ENCODE results near the gene WASHC4.

WASHC4 gene, protein sequence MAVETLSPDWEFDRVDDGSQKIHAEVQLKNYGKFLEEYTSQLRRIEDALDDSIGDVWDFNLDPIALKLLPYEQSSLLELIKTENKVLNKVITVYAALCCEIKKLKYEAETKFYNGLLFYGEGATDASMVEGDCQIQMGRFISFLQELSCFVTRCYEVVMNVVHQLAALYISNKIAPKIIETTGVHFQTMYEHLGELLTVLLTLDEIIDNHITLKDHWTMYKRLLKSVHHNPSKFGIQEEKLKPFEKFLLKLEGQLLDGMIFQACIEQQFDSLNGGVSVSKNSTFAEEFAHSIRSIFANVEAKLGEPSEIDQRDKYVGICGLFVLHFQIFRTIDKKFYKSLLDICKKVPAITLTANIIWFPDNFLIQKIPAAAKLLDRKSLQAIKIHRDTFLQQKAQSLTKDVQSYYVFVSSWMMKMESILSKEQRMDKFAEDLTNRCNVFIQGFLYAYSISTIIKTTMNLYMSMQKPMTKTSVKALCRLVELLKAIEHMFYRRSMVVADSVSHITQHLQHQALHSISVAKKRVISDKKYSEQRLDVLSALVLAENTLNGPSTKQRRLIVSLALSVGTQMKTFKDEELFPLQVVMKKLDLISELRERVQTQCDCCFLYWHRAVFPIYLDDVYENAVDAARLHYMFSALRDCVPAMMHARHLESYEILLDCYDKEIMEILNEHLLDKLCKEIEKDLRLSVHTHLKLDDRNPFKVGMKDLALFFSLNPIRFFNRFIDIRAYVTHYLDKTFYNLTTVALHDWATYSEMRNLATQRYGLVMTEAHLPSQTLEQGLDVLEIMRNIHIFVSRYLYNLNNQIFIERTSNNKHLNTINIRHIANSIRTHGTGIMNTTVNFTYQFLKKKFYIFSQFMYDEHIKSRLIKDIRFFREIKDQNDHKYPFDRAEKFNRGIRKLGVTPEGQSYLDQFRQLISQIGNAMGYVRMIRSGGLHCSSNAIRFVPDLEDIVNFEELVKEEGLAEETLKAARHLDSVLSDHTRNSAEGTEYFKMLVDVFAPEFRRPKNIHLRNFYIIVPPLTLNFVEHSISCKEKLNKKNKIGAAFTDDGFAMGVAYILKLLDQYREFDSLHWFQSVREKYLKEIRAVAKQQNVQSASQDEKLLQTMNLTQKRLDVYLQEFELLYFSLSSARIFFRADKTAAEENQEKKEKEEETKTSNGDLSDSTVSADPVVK

DNA sequence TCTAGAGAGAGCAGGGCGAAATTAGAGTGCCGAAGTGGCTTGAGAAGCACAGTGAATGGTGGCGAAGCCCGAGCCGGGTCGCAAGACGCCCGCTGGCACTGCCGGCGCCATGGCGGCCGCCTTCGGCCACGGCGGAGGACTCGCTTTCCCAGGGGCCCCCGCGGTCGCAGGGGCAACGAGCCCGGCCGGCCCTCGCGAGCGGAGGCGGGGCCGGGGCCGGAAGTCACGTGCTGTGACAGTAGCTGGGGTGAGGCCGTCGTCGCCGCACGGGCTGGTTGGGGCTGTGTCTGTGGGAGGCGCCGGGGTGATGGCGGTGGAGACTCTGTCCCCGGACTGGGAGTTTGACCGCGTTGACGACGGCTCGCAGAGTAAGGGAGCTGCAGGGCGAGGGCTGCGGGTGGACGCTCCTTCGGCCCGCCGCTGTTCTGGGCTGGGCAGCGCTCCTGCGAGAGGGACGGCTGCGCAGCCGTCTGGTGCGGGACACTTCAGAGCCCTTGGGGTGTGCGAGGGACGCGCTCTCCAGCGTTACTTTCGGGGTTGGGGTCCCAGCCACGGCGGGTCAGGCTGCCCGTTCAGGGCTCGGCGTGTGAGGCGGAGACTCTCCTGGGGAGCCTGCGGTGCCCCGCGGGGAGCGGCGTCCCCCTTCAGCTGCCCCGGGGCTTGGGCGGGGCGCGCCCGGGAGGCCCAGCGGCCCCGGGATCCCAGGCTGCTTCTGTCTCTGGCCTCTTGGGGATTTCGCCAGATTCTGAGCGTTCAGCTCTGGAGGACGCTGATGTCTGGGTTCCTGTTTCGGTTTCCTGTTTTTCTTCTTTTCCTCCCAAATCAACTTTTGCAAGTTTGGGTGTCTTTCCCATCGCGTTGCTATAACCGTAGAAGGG is at the start of gene WASHC4:
Gene WASHC4 (plus strand): TSS at position 238 of the 878 bp plus-strand sequence. CDS start 70 bp downstream, at position 308.
- peak; percentile 93 to 96 for DNase-seq

DNA sequence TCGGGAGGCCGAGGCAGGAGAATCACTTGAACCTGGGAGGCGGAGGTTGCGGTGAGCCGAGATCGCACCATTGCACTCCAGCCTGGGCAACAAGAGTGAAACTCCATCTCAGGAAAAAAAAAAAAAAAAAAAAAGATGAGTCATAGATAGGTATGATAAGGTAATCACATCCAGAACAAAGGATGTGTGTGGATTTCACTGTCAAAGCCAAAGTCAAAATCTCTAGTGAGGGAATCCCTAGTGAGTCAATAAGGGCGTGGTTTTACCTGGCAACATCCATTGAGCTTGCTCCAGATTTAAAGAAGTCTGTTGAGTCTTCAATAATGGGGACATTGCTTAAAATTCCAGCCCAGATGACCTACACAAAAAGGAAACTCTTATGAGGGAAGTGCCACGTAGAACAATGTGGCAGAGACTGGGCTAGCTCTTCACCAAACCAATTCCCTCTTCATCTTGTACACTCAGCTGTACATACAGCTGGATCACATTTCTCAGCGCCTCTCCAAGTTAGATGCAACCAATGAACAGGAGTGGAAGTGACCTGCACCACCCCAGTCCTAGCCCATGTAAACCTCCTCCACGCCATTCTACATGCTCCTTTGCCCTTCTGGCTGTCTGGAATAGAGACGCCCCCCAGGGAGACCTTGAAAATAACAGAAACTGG is 46.7 kb upstream of the WASHC4 start:
- no peak for DNase-seq

DNA sequence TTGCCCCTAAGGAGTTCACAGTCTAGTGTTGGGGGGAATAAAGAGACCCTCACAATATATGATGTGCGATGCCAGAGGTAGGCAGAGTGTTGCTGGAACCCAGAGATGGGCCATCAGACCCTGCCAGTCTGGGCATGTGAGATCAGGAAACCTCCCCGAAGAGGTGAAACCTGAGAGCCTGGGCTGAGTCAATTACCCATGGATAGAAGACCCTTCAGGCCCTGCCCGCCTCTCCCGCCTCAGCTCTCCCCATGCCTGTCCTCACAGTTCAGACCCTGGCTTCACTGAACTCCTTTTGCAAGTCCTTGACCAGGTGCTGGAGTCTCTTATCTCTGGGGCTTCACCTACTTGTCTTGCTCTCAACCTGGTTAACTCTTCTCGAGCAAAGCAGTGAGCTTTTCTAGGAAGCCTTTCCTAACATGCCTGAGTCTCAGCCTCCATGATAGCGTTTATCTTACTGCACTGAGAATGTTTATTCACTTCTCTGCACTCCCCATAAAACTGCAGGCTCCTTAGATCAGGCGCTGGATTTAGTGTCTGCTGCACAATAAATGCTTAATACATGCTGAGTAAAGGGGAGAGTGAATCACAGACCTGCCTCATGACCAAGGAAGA is 42.9 kb upstream of the WASHC4 start:
- DNase-seq = no peak

DNA sequence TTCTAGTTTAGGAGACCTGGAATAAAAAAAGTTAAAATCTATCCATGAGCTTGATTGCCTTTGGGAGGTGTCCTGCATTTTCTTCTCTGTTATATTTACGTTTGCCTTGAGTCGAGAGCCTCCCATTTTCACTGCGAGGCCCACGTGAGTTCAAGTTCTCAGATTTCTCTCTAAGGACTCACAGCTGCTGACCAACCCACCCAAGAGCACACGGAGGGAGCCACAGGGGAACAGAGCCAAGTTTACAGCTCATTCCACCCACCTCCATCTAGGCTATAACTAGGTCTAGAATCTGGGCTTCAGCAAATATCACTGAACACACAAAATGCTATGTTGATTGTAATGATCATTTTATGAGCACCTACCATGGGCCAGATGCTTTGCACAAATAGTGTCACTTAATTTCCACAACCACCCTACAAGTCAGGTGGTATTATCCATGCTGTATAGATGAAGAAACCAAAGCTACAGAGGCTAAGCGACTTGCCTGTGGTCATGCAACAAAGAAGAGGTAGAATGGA is 40.0 kb upstream of the WASHC4 start:
- no peak for DNase-seq

DNA sequence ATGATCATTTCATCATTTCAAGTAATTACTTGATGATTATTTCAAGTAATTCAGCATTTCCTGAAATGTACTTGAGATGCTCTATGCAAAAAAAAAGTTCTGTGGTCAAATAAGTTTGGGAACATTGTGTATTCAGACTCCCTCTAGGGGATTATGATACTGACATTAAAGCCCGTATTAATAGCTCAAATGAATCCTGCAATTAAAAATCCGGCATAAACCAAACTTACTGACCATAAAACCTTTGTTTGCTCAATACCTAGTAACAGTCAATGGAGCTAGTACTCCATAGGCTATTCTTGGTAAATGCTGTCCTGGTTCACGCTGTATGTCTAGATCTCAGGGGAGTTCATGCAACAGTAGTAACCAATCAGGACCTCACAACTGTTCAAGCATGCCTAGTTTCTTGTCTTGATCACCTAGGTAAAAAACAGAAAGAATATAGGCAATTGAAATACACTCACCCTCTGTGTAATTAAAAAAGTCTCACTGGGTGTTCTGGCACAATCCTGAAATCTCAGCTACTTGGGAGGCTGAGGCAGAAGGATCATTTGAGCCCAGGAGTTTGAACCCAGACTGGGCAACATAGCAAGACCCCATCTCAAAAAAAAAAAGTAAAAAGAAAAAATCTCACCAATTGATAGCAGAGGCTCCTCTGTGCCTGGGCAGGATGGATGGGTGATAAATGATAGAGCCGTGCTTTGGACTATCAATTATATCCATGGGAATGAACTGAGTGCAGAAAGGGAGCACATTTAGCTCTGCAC is 37.4 kb upstream of the WASHC4 start:
- DNase-seq = no peak

DNA sequence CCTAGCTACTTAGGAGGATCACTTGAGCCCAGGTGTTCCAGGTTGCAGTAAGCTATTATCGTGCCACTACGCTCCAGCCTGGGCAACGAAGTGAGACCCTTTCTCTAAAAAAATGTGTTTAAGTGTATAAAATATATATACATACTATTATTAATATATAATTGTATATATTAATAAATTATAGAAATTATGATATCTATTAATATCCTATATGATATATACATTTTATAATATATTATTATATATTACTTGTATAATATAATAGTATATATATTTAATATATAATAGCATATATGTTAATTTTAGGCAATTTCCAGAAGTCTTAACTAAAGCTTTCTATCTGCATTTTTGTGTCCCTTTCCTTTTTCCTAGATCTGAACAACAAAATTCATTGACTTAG is 35.5 kb upstream of the WASHC4 start:
- no peak for DNase-seq

DNA sequence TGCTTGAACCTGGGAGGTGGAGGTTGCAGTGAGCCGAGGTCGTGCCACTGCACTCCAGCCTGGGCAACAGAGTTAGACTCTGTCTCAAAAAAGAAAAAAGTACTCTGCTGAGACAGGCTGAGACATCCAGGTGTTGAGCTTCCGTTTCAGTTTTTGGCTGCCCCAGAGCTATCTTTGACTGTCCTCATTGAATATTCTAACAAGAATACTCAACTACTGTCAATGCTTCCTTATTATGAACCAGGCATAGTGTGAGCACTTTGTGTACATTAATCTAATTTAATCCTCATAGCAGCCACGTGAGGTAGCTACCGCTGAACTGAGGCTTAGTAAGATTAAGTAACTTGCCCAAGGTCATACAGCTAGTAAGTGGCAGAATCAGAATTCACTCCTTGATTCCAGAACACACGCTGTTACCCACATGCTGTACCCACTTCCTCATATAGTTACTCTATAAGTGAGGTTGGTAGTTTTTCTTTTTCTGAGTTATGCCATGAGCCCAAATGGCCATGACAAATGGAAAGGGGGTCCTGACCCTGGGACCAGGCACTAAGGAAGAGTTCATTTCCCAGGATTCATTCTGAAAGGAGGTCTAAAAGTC is 34.5 kb upstream of the WASHC4 start:
- DNase-seq = no peak

DNA sequence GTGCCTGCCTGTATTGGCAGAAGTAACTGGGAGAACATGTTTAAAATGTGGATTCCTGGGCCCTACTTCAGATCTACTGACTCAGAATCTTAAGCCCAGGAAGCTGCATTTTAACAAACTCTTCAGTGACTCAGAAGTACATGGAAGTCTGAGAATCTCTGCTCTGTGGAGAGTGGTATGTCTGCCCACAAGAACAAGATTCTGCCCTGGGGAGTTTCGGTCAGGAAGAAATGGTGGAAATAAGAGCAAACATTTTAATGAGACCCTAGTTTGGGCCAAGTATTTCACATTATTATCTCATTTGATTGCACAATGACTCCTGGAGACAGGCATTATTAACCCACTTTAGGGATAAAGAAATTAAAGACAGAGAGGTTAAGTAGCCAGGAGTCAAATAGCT is 31.4 kb upstream of the WASHC4 start:
- DNase-seq = no peak

DNA sequence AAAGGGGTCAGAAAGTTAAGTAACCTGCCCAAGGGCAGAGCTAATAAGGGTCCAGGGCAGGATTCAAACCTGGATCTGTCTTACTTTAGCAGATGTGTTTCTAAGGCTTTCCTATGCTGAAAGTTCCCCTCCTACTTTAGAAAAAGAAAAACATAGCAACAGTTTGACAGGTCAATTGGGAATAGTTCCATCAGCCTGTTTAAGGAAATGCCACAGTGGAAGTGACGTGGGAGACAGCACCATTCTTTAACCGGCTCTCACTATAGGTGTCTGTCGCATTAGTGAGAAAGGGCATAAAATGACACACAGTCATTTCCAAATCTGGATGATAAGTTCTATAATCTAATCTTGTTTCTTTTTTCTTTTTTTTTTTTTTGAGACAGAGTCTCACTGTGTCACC is 30.6 kb upstream of the WASHC4 start:
- no peak for DNase-seq

DNA sequence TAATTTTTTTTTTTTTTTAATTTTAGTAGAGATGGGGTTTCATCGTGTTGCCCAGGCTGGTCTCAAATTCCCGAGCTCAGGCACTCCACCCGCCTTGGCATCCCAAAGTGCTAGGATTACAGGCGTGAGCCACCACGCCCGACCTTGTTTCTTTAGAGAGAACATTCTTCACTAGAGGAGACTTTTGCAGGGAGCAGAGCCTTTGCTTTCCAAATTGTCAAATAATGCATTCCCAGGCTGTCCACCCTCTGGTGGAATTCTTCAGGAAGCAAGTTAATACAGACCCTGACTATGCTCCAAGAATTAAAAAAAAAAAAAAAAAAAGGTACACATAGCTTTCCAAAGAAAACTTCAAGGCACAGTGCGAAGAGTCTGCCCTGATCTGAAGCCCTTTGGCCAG is 30.1 kb upstream of the WASHC4 start:
- DNase-seq = no peak

DNA sequence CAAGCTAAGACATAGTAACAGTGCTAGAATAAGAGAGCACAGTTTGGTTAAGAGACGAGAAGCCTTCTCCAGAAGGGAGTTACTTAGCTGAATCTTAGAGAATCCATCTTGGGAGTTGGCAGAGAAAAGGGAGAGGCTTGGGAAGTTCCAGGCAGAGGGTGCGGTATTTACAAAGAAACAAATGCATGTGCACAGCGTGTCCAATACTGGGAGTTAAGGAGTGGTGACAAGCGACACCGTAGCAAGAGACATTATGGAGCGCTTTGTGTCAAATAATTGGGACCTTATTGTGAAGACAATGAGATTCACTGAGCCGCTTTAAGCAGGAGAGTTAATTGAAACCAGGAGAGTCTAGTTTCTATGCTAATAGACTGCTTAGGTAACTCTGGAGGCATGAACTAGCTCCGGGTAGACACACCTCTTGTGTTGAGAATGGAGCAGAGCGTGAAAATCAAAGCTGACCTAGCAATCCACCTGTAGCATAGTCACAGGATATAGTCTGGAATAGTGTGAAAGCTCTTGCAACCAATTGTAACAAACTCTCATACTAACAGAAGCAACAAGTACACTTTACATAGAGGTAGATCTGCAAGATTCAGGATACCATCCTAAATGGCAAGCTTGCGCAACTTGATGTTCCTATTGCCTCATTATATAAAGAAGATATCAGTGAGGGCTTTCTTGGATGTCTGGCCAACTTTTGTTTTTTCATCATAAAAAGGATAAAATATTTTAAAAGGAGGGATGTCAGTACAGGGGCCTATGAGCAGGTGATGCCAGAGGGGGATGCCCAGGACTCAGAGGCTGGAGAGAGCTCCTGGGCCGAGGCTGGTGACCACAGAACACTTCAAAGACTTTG is 28.6 kb upstream of the WASHC4 start:
- DNase-seq = no peak

DNA sequence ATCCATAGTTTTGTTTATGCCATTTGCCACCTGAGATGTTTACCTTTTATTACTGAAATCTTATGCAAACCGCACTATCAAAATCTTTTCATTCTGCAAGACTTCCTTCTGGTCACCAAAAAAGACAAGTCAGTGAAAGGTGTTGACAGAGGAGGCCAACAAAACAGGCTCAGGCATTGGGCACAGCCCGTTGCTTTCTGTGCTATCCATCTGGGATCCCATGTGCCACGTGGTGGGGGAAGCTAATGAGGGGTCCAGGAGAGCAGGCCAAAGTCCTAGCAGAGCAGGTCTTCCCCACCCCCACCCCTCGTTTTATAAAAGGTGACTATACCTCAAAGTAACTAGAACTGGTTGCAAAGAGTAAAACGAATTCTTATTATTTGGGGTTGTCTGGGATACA is 24.5 kb upstream of the WASHC4 start:
- DNase-seq = no peak

DNA sequence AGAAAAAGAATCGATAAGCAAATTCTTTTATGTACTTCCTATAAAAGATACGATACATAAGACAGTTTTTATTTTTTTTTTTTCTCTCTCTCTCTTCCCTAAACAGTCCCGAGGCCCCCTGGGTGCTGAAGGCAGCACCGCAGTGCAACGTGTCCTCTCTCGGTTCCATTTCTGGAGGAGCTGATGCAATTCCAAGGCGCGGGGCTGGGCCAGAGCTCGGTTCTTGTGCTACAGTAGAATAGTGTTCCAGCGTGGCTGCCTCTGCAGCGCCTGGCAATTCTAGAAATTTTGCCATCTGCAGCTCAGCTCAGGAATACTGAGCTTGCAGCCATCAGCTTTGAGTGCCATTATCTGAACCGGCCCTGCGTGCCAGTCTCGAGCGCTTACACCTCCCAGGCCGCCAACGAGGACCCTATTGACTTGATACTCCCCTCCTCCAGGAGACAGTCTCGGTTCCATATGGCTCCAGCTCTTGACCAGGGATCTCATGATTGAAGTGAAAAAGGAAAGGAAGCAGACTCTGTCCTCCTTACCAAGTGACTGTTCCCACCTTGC is 23.9 kb upstream of the WASHC4 start:
- peak; percentile 21 to 34 for DNase-seq

DNA sequence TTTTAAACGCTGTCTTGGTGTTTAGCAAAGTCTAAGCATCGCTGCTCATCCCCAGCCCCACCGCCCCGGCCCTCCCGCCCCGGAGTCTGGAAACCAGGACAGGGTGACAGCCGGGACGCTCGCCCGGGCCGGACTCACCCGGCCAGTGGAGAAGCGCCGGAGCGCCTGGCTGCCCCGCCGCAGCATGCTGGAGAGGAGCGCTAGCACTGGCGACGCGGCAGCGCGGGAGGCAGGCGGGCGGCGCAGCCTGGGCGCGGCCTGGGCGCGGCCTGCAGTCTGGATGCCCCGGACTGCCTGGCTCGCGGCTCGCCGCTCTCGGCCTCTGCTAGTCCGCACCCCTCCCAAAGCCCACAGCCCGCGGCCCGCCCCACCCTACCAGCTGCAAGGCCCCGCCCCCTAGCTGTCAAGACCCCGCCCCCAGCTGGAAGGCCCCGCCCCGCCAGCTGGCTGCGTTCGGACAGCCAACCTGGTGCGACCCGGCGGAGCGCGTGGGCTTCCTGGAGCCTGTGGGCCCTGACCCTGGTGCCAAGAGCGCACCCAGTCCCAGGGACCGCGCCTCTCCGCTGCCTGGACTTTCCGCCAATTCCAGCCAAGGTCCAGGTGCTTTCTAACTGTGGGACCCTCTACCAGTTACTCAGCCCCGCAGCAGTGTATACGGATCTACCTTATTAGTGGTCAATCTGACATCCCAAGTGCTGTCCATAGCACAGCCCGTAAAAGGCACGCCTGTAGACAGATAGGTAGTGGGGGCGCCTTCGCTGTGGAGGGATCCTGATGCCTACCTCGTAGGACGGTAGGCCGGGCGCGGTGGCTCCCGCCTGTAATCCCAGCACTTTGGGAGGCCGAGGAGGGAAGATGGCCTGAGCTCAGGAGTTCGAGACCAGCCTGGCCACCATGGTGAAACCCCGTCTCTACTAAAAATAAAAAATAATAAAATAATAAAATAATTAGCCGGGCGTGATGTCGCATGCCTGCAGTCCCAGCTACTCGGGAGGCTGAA is 23.0 kb upstream of the WASHC4 start, which contains the start of gene ALDH1L2:
Gene ALDH1L2 (minus strand): TSS at position 208 of the 1,000 bp plus-strand sequence. CDS start 22 bp downstream, at position 186.
- DNase-seq = peak; percentile 70 to 79

DNA sequence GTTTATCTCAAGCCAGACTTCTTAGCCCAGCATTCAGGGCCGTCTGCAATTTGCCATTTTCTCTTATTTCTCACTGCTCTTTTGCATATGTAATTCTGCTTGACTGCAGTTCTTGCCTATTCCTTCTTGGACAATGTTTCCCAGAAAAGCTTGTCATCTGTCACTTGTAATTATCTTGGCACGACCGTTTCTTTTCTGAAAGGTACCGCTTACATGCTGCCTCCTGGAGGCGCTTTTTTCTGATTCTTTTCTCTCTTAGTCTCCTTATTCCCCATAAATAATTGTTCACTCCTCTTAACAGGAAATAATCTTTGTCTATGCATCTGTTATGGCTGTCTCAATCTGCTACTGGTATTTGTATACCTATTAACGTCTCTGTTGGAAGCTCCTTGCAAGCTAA is 22.0 kb upstream of the WASHC4 start:
- DNase-seq = no peak

DNA sequence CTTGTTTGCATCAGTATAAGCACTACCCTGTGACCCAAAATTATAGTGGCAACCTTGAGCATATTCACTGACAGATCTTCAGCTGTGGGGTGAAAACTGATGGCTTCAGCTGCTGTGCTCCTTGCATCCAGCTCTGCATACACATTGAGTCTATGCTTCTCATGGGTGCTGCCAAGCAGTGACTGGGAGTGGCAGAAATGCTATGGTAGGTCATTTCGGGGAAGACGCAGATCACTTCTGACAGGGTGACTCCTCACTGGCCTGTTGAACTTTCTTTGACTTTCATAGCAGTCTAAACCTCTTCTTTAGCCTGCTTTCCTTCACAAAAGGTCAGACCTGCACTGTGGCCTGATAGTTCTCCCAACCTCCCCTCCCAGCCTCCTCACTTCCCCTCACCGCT is 17.7 kb upstream of the WASHC4 start:
- no peak for DNase-seq

DNA sequence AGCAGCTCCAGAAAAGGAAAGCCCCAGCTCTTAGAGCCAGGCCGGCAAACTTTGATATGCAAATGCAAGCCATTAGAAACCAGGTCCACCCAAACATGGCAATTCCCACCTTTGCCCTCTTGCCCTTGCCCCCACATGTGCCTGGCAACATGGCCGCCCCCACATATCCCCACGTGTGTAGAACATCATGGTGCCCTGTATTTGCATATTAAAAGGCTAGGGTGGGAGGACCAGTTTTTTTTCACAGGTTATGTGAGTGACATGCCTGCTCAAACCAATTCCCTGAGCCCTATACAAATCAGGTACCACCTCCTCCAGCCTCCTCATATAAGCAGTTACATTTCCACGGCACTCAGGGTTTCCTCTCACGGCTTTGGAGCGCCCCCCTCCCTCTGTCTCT is 17.2 kb upstream of the WASHC4 start:
- no peak for DNase-seq
